ENCODE data around the gene STMN3. TPM values are rescaled to one million over a fixed set of nuclear protein-coding genes. Genes with fewer than 3 reads are reported as not detected.
"Not testable (repeated sequence)": the region's sequence is repeated elsewhere in the genome, so short reads cannot be mapped to it uniquely, and the experiment has no call there.

STMN3 gene
- total RNA-seq, 2 donors from 2014 or later = 5.7 to 10.1 TPM

- Histone ChIP-seq H3K36me3 (peaks cover 20% of the 10 kb centered on the region), H3K9me3 (no peaks in the 10 kb centered on the region), H3K27ac (no peak overlapping the region), H3K4me3 (no peak overlapping the region), H3K27me3 (no peaks in the 10 kb centered on the region), H3K4me1 (no peaks in the 10 kb centered on the region)
- TF ChIP-seq, protein P1, sequence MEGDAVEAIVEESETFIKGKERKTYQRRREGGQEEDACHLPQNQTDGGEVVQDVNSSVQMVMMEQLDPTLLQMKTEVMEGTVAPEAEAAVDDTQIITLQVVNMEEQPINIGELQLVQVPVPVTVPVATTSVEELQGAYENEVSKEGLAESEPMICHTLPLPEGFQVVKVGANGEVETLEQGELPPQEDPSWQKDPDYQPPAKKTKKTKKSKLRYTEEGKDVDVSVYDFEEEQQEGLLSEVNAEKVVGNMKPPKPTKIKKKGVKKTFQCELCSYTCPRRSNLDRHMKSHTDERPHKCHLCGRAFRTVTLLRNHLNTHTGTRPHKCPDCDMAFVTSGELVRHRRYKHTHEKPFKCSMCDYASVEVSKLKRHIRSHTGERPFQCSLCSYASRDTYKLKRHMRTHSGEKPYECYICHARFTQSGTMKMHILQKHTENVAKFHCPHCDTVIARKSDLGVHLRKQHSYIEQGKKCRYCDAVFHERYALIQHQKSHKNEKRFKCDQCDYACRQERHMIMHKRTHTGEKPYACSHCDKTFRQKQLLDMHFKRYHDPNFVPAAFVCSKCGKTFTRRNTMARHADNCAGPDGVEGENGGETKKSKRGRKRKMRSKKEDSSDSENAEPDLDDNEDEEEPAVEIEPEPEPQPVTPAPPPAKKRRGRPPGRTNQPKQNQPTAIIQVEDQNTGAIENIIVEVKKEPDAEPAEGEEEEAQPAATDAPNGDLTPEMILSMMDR (IDR thresholded peaks at IDR 0.05) = no peak
- no peak for DNase-seq (ENCODE audit: low spot score)
Measured at GRCh38 chr20:63673951-63674350, 20.7 kb upstream of the STMN3 start.

DNA sequence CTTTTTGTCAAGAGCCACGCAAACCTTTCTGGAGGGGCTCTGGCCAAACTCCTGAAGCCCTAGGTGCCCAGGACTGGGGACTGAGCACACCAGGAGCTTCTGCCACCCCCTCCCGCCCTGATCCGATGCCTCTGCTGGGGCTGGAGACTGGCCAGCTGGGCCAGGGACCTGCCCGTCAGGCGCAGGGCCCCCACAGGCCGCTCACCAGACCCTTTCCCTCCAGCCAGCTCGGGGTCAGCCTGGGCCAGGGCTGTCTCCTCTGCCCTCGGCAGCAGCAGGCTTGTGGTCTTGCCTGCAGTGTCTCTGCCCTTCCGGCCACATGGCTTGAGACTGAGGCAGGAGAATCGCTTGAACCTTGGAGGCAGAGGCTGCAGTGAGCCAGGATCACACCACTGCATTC lies 19.4 kb upstream of the STMN3 start:
- Histone ChIP-seq H3K27me3 (no peaks in the 10 kb centered on the region), H3K36me3 (peaks cover 27% of the 10 kb centered on the region), H3K4me1 (no peaks in the 10 kb centered on the region), H3K9me3 (no peaks in the 10 kb centered on the region), H3K27ac (no peak overlapping the region), H3K4me3 (no peak overlapping the region)
- TF ChIP-seq, protein P1 (IDR thresholded peaks at IDR 0.05) = no peak
- DNase-seq (ENCODE audit: low spot score) = no peak

DNA sequence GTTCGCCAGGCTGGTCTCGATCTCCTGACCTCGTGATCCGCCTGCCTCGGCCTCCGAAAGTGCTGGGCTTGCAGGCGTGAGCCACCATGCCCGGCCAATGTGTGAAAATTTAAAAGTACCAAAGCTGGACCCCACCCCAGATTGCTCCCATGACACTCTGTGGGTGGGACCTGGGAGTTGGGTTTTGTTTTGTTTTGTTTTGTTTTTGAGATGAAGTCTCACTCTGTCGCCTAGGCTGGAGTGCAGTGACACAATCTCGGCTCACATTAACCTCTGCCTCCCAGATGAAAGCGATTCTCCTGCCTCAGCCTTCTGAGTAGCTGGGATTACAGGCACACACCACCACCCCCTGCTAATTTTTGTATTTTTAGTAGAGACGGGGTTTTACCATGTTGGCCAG lies 18.5 kb upstream of the STMN3 start:
- not testable (repeated sequence) for H3K27ac ChIP-seq, H3K9me3 ChIP-seq

GRCh38 chr20:63668351-63668750 lies 15.1 kb upstream of the STMN3 start:
- peaks cover 25% of the 10 kb centered on the region for H3K36me3 ChIP-seq
- H3K27ac ChIP-seq = no peak overlapping the region
- DNase-seq (ENCODE audit: low spot score) = no peak
- no peak overlapping the region for H3K4me3 ChIP-seq
- H3K27me3 ChIP-seq = no peaks in the 10 kb centered on the region
- TF ChIP-seq, protein P1 (IDR thresholded peaks at IDR 0.05) = no peak
- no peaks in the 10 kb centered on the region for H3K9me3 ChIP-seq
- H3K4me1 ChIP-seq = no peaks in the 10 kb centered on the region

More for the DNA sequence above, 18.5 kb upstream of the STMN3 start:
- H3K27me3 ChIP-seq; DNase-seq (ENCODE audit: low spot score); H3K4me3 ChIP-seq; H3K4me1 ChIP-seq: not testable (repeated sequence)
- H3K36me3 ChIP-seq = peaks cover 35% of the 10 kb centered on the region

GRCh38 chr20:63667858-63668257 lies 14.6 kb upstream of the STMN3 start:
- DNase-seq (ENCODE audit: low spot score) = no peak
- no peak overlapping the region for H3K27ac ChIP-seq
- no peaks in the 10 kb centered on the region for H3K4me1 ChIP-seq
- H3K4me3 ChIP-seq = no peak overlapping the region
- H3K36me3 ChIP-seq = peaks cover 30% of the 10 kb centered on the region
- no peaks in the 10 kb centered on the region for H3K27me3 ChIP-seq
- H3K9me3 ChIP-seq = no peaks in the 10 kb centered on the region
- TF ChIP-seq, protein P1 (IDR thresholded peaks at IDR 0.05) = no peak

DNA sequence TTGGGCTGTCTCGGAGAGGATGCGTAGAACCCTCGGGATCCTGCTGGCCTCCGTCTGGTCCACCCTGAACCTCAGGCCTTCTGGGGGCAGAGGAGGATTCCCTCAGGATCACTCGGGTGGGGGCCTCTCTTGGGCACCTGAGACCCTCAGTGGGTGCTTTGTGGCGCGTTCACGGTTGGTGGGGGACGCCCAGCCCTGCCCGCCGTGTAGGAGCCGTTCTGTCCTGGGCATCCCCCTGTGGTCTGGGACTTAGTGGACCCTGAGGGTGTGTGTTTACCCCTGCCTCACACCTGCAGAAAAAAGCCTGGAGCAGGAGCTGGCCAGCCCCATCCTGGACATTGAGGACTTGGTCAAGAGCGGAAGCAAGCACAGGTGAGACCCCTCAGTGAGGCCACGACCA lies 12.5 kb upstream of the STMN3 start:
- no peak for DNase-seq (ENCODE audit: low spot score)
- TF ChIP-seq, protein P1 (IDR thresholded peaks at IDR 0.05) = no peak
- H3K27ac ChIP-seq = no peak overlapping the region
- no peaks in the 10 kb centered on the region for H3K4me1 ChIP-seq
- H3K9me3 ChIP-seq = no peaks in the 10 kb centered on the region
- H3K27me3 ChIP-seq = no peaks in the 10 kb centered on the region
- H3K4me3 ChIP-seq = no peak overlapping the region
- peaks cover 47% of the 10 kb centered on the region for H3K36me3 ChIP-seq

Data from right atrium auricular region (tissue), 2 donors.